ENCODE measurements around the gene HSPA14. TPM values are rescaled to one million over a fixed set of nuclear protein-coding genes. Genes with fewer than 3 reads are reported as not detected.
"Not testable (repeated sequence)": the region's sequence is repeated elsewhere in the genome, so short reads cannot be mapped to it uniquely, and the experiment has no call there.

Gene HSPA14
- total RNA-seq, 3 donors from 2014 or later (not counting 1 experiment from before 2014, with no cell fraction given): 18.9 to 25.6 (median 24.5) TPM

GRCh38 chr10:14864871-14865270, 26.8 kb downstream of the HSPA14 start:
- intact Hi-C loops (cut with micrococcal nuclease); ATAC-seq; H3K4me3 ChIP-seq (ENCODE audit: low read length); H3K27ac Mint-ChIP-seq; H3K27me3 Mint-ChIP-seq (ENCODE audit: low read depth in 2 of 2); H3K4me3 Mint-ChIP-seq; H3K27me3 ChIP-seq (ENCODE audit: control insufficient read depth, insufficient read depth, low read length); H3K9me3 Mint-ChIP-seq; H3K4me1 Mint-ChIP-seq; H3K27ac ChIP-seq (ENCODE audit: low read length); H3K36me3 Mint-ChIP-seq; H3K9me3 ChIP-seq (ENCODE audit: control insufficient read depth, insufficient read depth, low read length); H3K4me1 ChIP-seq (ENCODE audit: control insufficient read depth, insufficient read depth, low read length); DNase-seq: not testable (repeated sequence)
- no CpG with 5 or more reads among the region's 3 CpGs for WGBS (ENCODE audit: insufficient coverage)
- peaks cover 30% of the 10 kb centered on the region for H3K36me3 ChIP-seq (ENCODE audit: control insufficient read depth, insufficient read depth, low read length)

- H3K4me3 ChIP-seq (ENCODE audit: low read length): no peak overlapping the region
- intact Hi-C loops (cut with micrococcal nuclease): no loop called here
- no peak for TF ChIP-seq CTCF (IDR thresholded peaks at IDR 0.05)
- H3K4me3 Mint-ChIP-seq: no peak overlapping the region
- peaks cover 29% of the 10 kb centered on the region for H3K36me3 ChIP-seq (ENCODE audit: control insufficient read depth, insufficient read depth, low read length)
- ATAC-seq (no peak), DNase-seq (no peak)
- peaks cover 10% of the 10 kb centered on the region for H3K4me1 ChIP-seq (ENCODE audit: control insufficient read depth, insufficient read depth, low read length)
- H3K27ac Mint-ChIP-seq: no peak overlapping the region
- H3K4me1 Mint-ChIP-seq: peaks cover 14 to 16% of the 10 kb centered on the region in 2 donors
- H3K36me3 Mint-ChIP-seq: no peaks in the 10 kb centered on the region
- H3K9me3 Mint-ChIP-seq: no peaks in the 10 kb centered on the region
- no peaks in the 10 kb centered on the region for H3K9me3 ChIP-seq (ENCODE audit: control insufficient read depth, insufficient read depth, low read length)
- H3K27me3 Mint-ChIP-seq (ENCODE audit: low read depth in 2 of 2): no peaks in the 10 kb centered on the region
- H3K27ac ChIP-seq (ENCODE audit: low read length): no peak overlapping the region
- 83% methylated on average over 1 of the region's 2 CpGs for WGBS (ENCODE audit: insufficient coverage)
- no peaks in the 10 kb centered on the region for H3K27me3 ChIP-seq (ENCODE audit: control insufficient read depth, insufficient read depth, low read length)
These were observed 35.1 kb downstream of the HSPA14 start for GRCh38 chr10:14873090-14873760.

GRCh38 chr10:14875941-14876340, 37.8 kb downstream of the HSPA14 start:
- Histone ChIP-seq H3K27me3 (ENCODE audit: control insufficient read depth, insufficient read depth, low read length) (no peaks in the 10 kb centered on the region), H3K27ac (ENCODE audit: low read length) (no peak overlapping the region), H3K4me1 (ENCODE audit: control insufficient read depth, insufficient read depth, low read length) (peaks cover 15% of the 10 kb centered on the region), H3K36me3 (ENCODE audit: control insufficient read depth, insufficient read depth, low read length) (peaks cover 7% of the 10 kb centered on the region), H3K9me3 (ENCODE audit: control insufficient read depth, insufficient read depth, low read length) (no peaks in the 10 kb centered on the region), H3K4me3 (ENCODE audit: low read length) (no peak overlapping the region)
- H3K9me3 Mint-ChIP-seq: no peaks in the 10 kb centered on the region
- H3K36me3 Mint-ChIP-seq: no peaks in the 10 kb centered on the region
- intact Hi-C loops (cut with micrococcal nuclease): loop anchor here (5.0 kb wide), 2 partner anchors 76 to 324 kb away; partner anchors contain the start of gene DCLRE1C
- peak overlapping the region; percentile 90 for H3K4me3 Mint-ChIP-seq
- no peaks in the 10 kb centered on the region for H3K27me3 Mint-ChIP-seq (ENCODE audit: low read depth in 2 of 2)
- peak overlapping the region in 1 of 2 donors; percentile 65 for H3K27ac Mint-ChIP-seq
- ATAC-seq: no peak
- H3K4me1 Mint-ChIP-seq: peaks cover 26 to 28% of the 10 kb centered on the region in 2 donors
- DNase-seq: no peak
- WGBS (ENCODE audit: insufficient coverage): 97% methylated on average over 12 of the region's 12 CpGs
- TF ChIP-seq CTCF (IDR thresholded peaks at IDR 0.05): no peak

- H3K27ac Mint-ChIP-seq: peak overlapping the region in 1 of 2 donors; percentile 65
- no peaks in the 10 kb centered on the region for H3K9me3 ChIP-seq (ENCODE audit: control insufficient read depth, insufficient read depth, low read length)
- TF ChIP-seq CTCF (IDR thresholded peaks at IDR 0.05): no peak
These were observed 38.7 kb downstream of the HSPA14 start for GRCh38 chr10:14876764-14877163.

More at GRCh38 chr10:14876764-14877163, 38.7 kb downstream of the HSPA14 start:
- Histone ChIP-seq H3K4me3 (ENCODE audit: low read length) (no peak overlapping the region), H3K27me3 (ENCODE audit: control insufficient read depth, insufficient read depth, low read length) (no peaks in the 10 kb centered on the region), H3K27ac (ENCODE audit: low read length) (no peak overlapping the region), H3K36me3 (ENCODE audit: control insufficient read depth, insufficient read depth, low read length) (no peaks in the 10 kb centered on the region), H3K4me1 (ENCODE audit: control insufficient read depth, insufficient read depth, low read length) (peaks cover 15% of the 10 kb centered on the region)
- H3K4me3 Mint-ChIP-seq: peak overlapping the region; percentile 90
- no peaks in the 10 kb centered on the region for H3K9me3 Mint-ChIP-seq
- H3K36me3 Mint-ChIP-seq: no peaks in the 10 kb centered on the region
- H3K27me3 Mint-ChIP-seq (ENCODE audit: low read depth in 2 of 2): no peaks in the 10 kb centered on the region
- DNase-seq (no peak), ATAC-seq (no peak)
- 97% methylated on average over 9 of the region's 9 CpGs for WGBS (ENCODE audit: insufficient coverage)
- peaks cover 26 to 28% of the 10 kb centered on the region in 2 donors for H3K4me1 Mint-ChIP-seq
- intact Hi-C loops (cut with micrococcal nuclease): loop anchor here (5.0 kb wide), 2 partner anchors 76 to 324 kb away; partner anchors contain the start of gene DCLRE1C

Measured in natural killer cell (primary cell).